Astrocyte of the cerebellum (primary cell): ENCODE measurements around the gene POLR2L.

ENCODE experiments used
- DNase-seq: peaks from one replicate; pipeline ENCODE4 v3.0.0-alpha.2; 2011; ENCODE audit warnings: low read depth
- H3K4me3 ChIP-seq: 2 replicates; pipeline ENCODE4 v1.5.1; 2011; ENCODE audit warnings: mild to moderate bottlenecking, low read depth, low read length, moderate library complexity
- CTCF ChIP-seq: IDR thresholded peaks from 2 replicates; pipeline ENCODE4 v1.5.1; 2012; ENCODE audit warnings: low read length, low read depth, moderate library complexity, mild to moderate bottlenecking; ENCODE audit errors: missing control alignments
- in situ Hi-C: cut with HindIII; loops from 2 replicates; pipeline ENCODE4 v1.10.0; 2017; ENCODE audit warnings: low sequenced_read_pairs

Gene POLR2L

GRCh38 chr11:869399-870126 is 27.2 kb upstream of the POLR2L start:
- TF ChIP-seq CTCF: no peak
- no peak overlapping the region for H3K4me3 ChIP-seq
- in situ Hi-C loops: no loop called here
- no peak for DNase-seq

GRCh38 chr11:868802-869201 is 26.5 kb upstream of the POLR2L start:
- in situ Hi-C loops: no loop called here
- H3K4me3 ChIP-seq: no peak overlapping the region
- no peak for DNase-seq
- no peak for TF ChIP-seq CTCF

- in situ Hi-C loops: no loop called here
Measured at GRCh38 chr11:868394-868793, 26.1 kb upstream of the POLR2L start.

GRCh38 chr11:867856-868358 is 25.6 kb upstream of the POLR2L start:
- no peak overlapping the region for H3K4me3 ChIP-seq
- in situ Hi-C loops: no loop called here
- TF ChIP-seq CTCF: no peak
- no peak for DNase-seq

More at GRCh38 chr11:868394-868793, 26.1 kb upstream of the POLR2L start:
- no peak for TF ChIP-seq CTCF
- H3K4me3 ChIP-seq: no peak overlapping the region
- no peak for DNase-seq

GRCh38 chr11:866481-866880 is 24.2 kb upstream of the POLR2L start:
- in situ Hi-C loops: no loop called here
- no peak for TF ChIP-seq CTCF
- DNase-seq: no peak
- H3K4me3 ChIP-seq: no peak overlapping the region

GRCh38 chr11:865462-866430 is 23.4 kb upstream of the POLR2L start:
- no peak overlapping the region for H3K4me3 ChIP-seq
- no peak for DNase-seq
- no peak for TF ChIP-seq CTCF
- in situ Hi-C loops: no loop called here
